ENCODE results near the gene UXS1. TPM values are rescaled to one million over a fixed set of nuclear protein-coding genes. Genes with fewer than 3 reads are reported as not detected.
"Not testable (repeated sequence)": the region's sequence is repeated elsewhere in the genome, so short reads cannot be mapped to it uniquely, and the experiment has no call there.

UXS1 gene
- total and polyA plus RNA-seq, 2 donors (not counting 3 experiments of a cell fraction or from before 2014, with no cell fraction given), result 34.2 to 43.2 TPM

- no TSS peak for BruUV-seq (replicated peaks)
Observed at GRCh38 chr2:106223347-106223746, 29.2 kb upstream of the UXS1 start.

GRCh38 chr2:106222057-106222456 lies 28.0 kb upstream of the UXS1 start:
- H3K27me3 ChIP-seq (ENCODE audit: control insufficient read depth in 2 of 2, insufficient read depth in 2 of 2, low read length in 2 of 2); intact Hi-C loops (cut with micrococcal nuclease): not testable (repeated sequence)

More at GRCh38 chr2:106223347-106223746, 29.2 kb upstream of the UXS1 start:
- Histone ChIP-seq H3K27me3 (ENCODE audit: control insufficient read depth in 2 of 2, insufficient read depth in 2 of 2, low read length in 2 of 2) (no peaks in the 10 kb centered on the region), H3K4me3 (replicated peaks in 1 of 3; ENCODE audit: insufficient read depth in 1 of 3, low read depth in 1 of 3, low read length in 3 of 3) (no peak overlapping the region), H3K4me1 (ENCODE audit: control insufficient read depth, extremely low read depth, insufficient read depth, low read length) (no peaks in the 10 kb centered on the region), H3K36me3 (ENCODE audit: control insufficient read depth in 2 of 2, extremely low read depth in 1 of 2, insufficient read depth in 2 of 2, low read length in 2 of 2) (no peaks in the 10 kb centered on the region), H3K79me2 (ENCODE audit: control insufficient read depth, insufficient read depth, low read length) (no peaks in the 10 kb centered on the region), H3K27ac (ENCODE audit: insufficient read depth, low read depth, low read length) (no peak overlapping the region), H3K9me1 (replicated peaks; ENCODE audit: control insufficient read depth, extremely low read depth, insufficient read depth, low read length) (no peaks in the 10 kb centered on the region), H2AFZ (ENCODE audit: low read depth, low read length) (no peak overlapping the region), H3K4me2 (ENCODE audit: insufficient read depth, low read length) (no peak overlapping the region), H3K9me3 (replicated peaks; ENCODE audit: control insufficient read depth, insufficient read depth, low read length) (no peaks in the 10 kb centered on the region), H3K9ac (replicated peaks; ENCODE audit: extremely low read depth, insufficient read depth, low read length) (no peak overlapping the region), H4K20me1 (replicated peaks; ENCODE audit: control insufficient read depth, extremely low read depth, insufficient read depth, low read length) (no peaks in the 10 kb centered on the region)
- TF ChIP-seq POLR2A (IDR thresholded peaks at IDR 0.05; ENCODE audit: low read depth, low read length) (no peak), GATA2 (IDR thresholded peaks at IDR 0.05; ENCODE audit: insufficient read depth, insufficient read length, low read depth, low read length) (no peak), FOS (IDR thresholded peaks at IDR 0.05; ENCODE audit: borderline replicate concordance, insufficient read depth, low read length) (no peak), EZH2 (IDR thresholded peaks at IDR 0.05; ENCODE audit: borderline replicate concordance, low read depth, low read length, severe bottlenecking) (no peak), CTCF (IDR thresholded peaks at IDR 0.05; ENCODE audit: extremely low read depth in 1 of 2, insufficient read depth in 1 of 2, low read depth in 1 of 2, low read length in 2 of 2) (no peak), POLR2AphosphoS5 (IDR thresholded peaks at IDR 0.05; ENCODE audit: insufficient read depth, low read depth, low read length) (no peak)
- dilution Hi-C loops (cut with MboI; ENCODE audit: extremely low pct_ligation_motif_present, low sequenced_read_pairs), result no loop called here
- no peak for FAIRE-seq
- CTCF ChIA-PET, result no interaction called here
- POLR2A ChIA-PET, result no interaction called here
- intact Hi-C loops (cut with micrococcal nuclease), result no loop called here
- DNase-seq (ENCODE audit: low read depth, low spot score), result no peak

More at GRCh38 chr2:106222057-106222456, 28.0 kb upstream of the UXS1 start:
- H3K4me3 ChIP-seq (replicated peaks in 1 of 3; ENCODE audit: insufficient read depth in 1 of 3, low read depth in 1 of 3, low read length in 3 of 3); FAIRE-seq; H3K4me2 ChIP-seq (ENCODE audit: insufficient read depth, low read length); H3K36me3 ChIP-seq (ENCODE audit: control insufficient read depth in 2 of 2, extremely low read depth in 1 of 2, insufficient read depth in 2 of 2, low read length in 2 of 2); H3K4me1 ChIP-seq (ENCODE audit: control insufficient read depth, extremely low read depth, insufficient read depth, low read length); H3K27ac ChIP-seq (ENCODE audit: insufficient read depth, low read depth, low read length); H3K9me1 ChIP-seq (replicated peaks; ENCODE audit: control insufficient read depth, extremely low read depth, insufficient read depth, low read length); dilution Hi-C loops (cut with MboI; ENCODE audit: extremely low pct_ligation_motif_present, low sequenced_read_pairs); BruUV-seq (replicated peaks); H3K79me2 ChIP-seq (ENCODE audit: control insufficient read depth, insufficient read depth, low read length); POLR2A ChIA-PET; CTCF ChIA-PET; DNase-seq (ENCODE audit: low read depth, low spot score); H4K20me1 ChIP-seq (replicated peaks; ENCODE audit: control insufficient read depth, extremely low read depth, insufficient read depth, low read length); H2AFZ ChIP-seq (ENCODE audit: low read depth, low read length); H3K9me3 ChIP-seq (replicated peaks; ENCODE audit: control insufficient read depth, insufficient read depth, low read length); H3K9ac ChIP-seq (replicated peaks; ENCODE audit: extremely low read depth, insufficient read depth, low read length): not testable (repeated sequence)
